ENCODE data around the gene ARHGAP6.

GRCh38 chrX:11478911-11479310, 186.8 kb downstream of the ARHGAP6 start:
- TF ChIP-seq TAF1 (IDR thresholded peaks at IDR 0.05; ENCODE audit: borderline replicate concordance, low read depth, low read length), result no peak
- no peak for TF ChIP-seq POLR2AphosphoS5 (IDR thresholded peaks at IDR 0.05; ENCODE audit: low read depth, low read length)
- no peak for TF ChIP-seq POLR2A (IDR thresholded peaks at IDR 0.05; ENCODE audit: low read depth, low read length)

Data from GM12892 (cell line).